Daoy (cell line): ENCODE results near the gene LRRC3C. TPM values are rescaled to one million over a fixed set of nuclear protein-coding genes. Genes with fewer than 3 reads are reported as not detected.

ENCODE experiments used
- DNase-seq: peaks from one replicate; pipeline ENCODE4 v3.0.0-alpha.2; 2015; ENCODE audit warnings: low read depth
- total RNA-seq: library from RNA; depleted of rRNA; stranded (reverse); fragments of >200 nt; shearing (Covaris generic); gene quantifications from 2 replicates; pipeline ENCODE4 v1.2.3, GENCODE V29; 2014; rRNA removed

The LRRC3C gene
- total RNA-seq, 1 experiment from 2014 or later = not detected

GRCh38 chr17:39974433-39974832 is 46.9 kb downstream of the LRRC3C start:
- DNase-seq = no peak

- no peak for DNase-seq
Observed at GRCh38 chr17:39975801-39976200, 48.3 kb downstream of the LRRC3C start.

- DNase-seq = peak; percentile 67
Observed at GRCh38 chr17:39979016-39979670, 51.6 kb downstream of the LRRC3C start.

GRCh38 chr17:39979893-39980350 is 52.4 kb downstream of the LRRC3C start:
- DNase-seq = peak; percentile 34

- DNase-seq = peak; percentile 97
Observed at GRCh38 chr17:39980351-39981206, 53.0 kb downstream of the LRRC3C start, which contains the start of gene PSMD3. PSMD3 (plus strand) TSS chr17:39980807; CDS start chr17:39980971, 164 bp downstream.

GRCh38 chr17:39981207-39981741 is 53.7 kb downstream of the LRRC3C start:
- no peak for DNase-seq

GRCh38 chr17:39981766-39982375 is 54.3 kb downstream of the LRRC3C start:
- DNase-seq = no peak

- no peak for DNase-seq
Observed at GRCh38 chr17:39988206-39988810, 60.8 kb downstream of the LRRC3C start.

- no peak for DNase-seq
Observed at GRCh38 chr17:39994448-39994847, 66.9 kb downstream of the LRRC3C start.

Other genes with a start within 250 kb of the LRRC3C start
- 5.1 and 10.0 TPM in 2 replicates for gene PGAP3, start 239.7 kb upstream of the LRRC3C start, total RNA-seq
- gene ERBB2, start 227.7 kb upstream of the LRRC3C start, total RNA-seq = 6.8 and 13.2 TPM in 2 replicates
- 35.8 and 41.9 TPM in 2 replicates for gene MIEN1, start 197.2 kb upstream of the LRRC3C start, total RNA-seq
- 0.11 and 0.15 TPM in 2 replicates for gene GRB7, start 189.8 kb upstream of the LRRC3C start, total RNA-seq
- gene IKZF3, start 63.4 kb upstream of the LRRC3C start, total RNA-seq = 0.30 and 0.74 TPM in 2 replicates
- not detected in 2 replicates for gene ZPBP2, start 59.5 kb upstream of the LRRC3C start, total RNA-seq
- 0.57 and 2.5 TPM in 2 replicates for gene GSDMB, start 9.1 kb upstream of the LRRC3C start, total RNA-seq
- 23.3 and 27.1 TPM in 2 replicates for gene ORMDL3, start 131 bp upstream of the LRRC3C start, total RNA-seq
- not detected in 2 replicates for gene GSDMA, start 35.3 kb downstream of the LRRC3C start, total RNA-seq
- gene PSMD3, start 53.1 kb downstream of the LRRC3C start, total RNA-seq = 146 and 185 TPM in 2 replicates
- 0.29 TPM in 1 of 2 replicates, not detected in the other for gene CSF3, start 87.7 kb downstream of the LRRC3C start, total RNA-seq
- gene MED24, start 126.7 kb downstream of the LRRC3C start, total RNA-seq = 31.8 and 39.2 TPM in 2 replicates
- 4.4 and 7.7 TPM in 2 replicates for gene THRA, start 135.2 kb downstream of the LRRC3C start, total RNA-seq
- gene NR1D1, start 172.9 kb downstream of the LRRC3C start, total RNA-seq = 0.80 and 1.4 TPM in 2 replicates
- 46.5 and 52.5 TPM in 2 replicates for gene MSL1, start 194.2 kb downstream of the LRRC3C start, total RNA-seq
- 47.8 and 56.5 TPM in 2 replicates for gene CASC3, start 212.8 kb downstream of the LRRC3C start, total RNA-seq
- 0.51 and 1.2 TPM in 2 replicates for gene RAPGEFL1, start 249.7 kb downstream of the LRRC3C start, total RNA-seq